HG03025 (cell line): Measurements from ENCODE around the gene NDUFB7.
"Not testable (repeated sequence)": the region's sequence is repeated elsewhere in the genome, so short reads cannot be mapped to it uniquely, and the experiment has no call there.

Experiments used
- ATAC-seq: cut with Tn5 transposase; IDR thresholded peaks from one replicate; pipeline ENCODE4 v1.9.1; 2021; ENCODE audit warnings: mild to moderate bottlenecking, moderate library complexity; ENCODE audit not compliant: unreplicated experiment, low FRiP score

Gene NDUFB7

DNA sequence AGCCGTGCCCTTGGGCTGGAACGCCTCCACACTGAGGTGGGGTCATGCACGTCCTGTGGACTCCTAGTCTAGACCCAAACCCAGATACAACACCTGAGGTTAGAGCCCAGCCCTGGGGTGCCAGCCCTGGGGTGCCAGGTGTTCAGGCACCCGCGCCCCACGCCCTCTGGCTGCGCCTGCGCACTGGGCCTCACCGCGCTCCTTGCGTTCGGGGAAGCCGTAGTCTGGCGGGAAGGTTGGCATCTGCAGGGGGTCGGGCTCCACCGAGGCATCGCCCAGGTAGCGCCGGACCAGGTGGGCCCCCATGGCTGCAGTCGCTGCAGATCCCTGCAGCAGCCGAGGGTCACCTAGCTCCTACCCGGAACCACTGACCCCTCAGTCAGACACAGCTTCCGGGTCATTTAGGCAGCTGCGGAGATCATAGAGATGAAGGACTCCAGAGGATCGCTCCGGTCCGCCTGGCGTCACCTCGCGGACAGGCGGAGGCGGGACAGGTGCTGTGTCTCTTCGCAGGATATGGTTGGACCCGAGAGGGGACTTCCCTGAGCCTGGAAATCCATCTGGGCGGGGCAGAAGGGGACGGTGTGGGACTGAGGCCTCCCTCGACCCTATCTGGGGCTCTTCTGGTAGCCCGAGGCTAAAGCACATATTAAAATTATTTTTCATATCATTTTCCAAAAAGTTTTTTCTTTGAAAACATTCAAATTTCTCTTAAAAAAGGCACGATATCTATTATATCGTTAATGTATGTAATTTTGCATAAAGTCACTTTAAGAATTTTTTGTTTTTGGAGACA is at the start of gene NDUFB7:
Gene NDUFB7 (minus strand): TSS at position 372 of the 796 bp plus-strand sequence. CDS start 66 bp downstream, at position 306.
- ATAC-seq = peak; percentile 82

DNA sequence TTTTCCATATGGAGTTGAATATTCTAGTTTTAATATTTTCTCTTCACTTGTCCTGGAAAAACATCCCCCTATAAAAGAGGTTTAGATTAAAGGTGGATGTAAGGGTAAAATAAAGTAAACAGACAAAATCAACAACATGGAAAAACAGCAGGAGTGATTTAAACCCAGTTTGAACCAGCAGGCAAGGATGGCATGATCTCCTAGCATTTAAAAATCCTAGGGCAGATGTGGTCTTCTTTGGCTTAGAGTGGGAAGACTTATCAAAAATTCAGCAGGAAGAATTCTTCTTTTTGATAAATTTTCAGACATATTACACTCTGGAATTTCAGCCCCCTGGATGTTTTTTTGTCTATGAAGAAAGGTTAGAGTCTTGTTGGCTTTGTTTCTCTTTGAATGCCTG is 47.5 kb upstream of the NDUFB7 start:
- ATAC-seq = no peak

DNA sequence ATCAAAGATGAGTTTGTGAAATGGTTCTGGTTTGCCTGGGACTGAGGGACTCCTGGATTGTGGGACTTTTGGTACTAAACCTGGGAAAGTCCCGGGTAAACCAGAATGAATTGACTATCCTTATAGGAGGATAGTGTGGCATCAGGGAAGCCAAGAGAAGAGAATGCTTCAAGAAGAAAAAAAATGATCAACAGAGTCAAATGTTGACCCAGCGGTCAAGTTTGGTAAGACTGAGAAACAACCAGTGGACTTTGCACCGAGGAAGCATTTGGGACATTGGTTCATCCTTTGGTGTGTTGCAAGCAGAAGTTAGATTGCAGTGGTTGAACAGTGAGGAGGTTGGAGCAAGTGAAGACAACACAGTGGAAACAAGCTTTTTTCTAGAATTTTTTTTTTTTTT is 44.5 kb upstream of the NDUFB7 start:
- ATAC-seq = no peak

DNA sequence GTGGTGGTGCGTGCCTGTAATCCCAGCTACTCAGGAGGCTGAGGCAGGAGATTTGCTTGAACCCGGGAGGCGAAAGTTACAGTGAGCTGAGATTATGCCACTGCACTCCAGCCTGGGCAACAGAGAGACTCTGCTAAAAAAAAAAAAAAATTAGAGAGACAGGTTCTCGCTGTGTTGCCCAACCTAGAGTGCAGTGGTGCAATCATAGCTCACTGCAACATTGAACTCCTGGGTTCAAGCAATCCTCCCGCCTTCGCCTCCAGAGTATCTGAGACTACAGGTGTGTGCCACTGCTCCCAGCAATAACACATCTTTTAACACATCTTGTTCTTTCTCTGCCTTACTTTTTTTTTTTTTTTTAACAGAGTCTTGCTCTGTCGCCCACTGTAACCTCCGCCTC is 43.8 kb upstream of the NDUFB7 start:
- no peak for ATAC-seq

DNA sequence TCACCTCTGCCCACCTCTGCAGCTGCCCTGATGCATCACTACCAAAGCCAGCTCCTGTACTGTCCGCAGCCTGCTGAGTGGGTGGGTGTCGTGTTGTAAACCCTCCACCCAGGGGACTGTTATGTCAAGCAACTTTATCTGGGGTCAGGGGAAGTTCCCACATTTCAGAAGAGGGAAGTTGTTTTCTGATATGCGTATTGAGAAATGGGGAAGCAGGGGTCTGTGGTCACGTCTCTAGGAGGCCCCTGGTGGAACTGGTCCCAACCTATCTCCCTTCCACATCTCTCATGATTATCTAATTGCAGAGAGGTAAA is 42.2 kb upstream of the NDUFB7 start:
- ATAC-seq = no peak

DNA sequence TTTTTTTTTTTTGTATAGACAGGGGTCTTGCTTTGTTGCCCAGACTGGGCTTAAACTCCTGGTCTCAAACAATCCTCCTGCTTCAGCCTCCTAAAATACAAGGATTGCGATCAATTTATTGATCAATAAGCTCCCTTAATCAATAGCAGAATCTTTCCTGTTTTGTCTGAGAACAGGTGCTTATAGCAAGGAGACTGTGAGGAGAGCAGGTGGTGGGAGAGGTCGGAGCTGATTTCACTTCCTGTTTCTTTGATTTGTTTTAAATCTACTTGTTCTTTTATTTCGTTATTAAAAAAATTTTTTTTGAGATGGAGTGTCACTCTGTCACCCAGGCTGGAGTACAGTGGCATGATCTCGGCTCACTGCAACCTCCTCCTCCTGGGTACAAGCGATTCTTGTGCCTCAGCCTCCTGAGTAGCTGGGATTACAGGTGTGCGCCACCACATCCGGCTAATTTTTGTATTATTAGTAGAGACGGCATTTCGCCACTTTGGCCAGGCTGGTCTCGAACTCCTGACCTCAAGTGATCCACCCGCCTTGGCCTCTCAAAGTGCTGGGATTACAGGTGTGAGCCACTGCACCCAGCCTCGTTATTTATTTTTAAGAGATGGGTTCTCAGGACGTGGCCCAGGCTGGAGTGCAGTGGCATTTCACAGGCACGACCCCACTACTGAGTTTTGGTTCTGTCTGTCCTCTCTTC is 41.7 kb upstream of the NDUFB7 start:
- ATAC-seq = not testable (repeated sequence)

DNA sequence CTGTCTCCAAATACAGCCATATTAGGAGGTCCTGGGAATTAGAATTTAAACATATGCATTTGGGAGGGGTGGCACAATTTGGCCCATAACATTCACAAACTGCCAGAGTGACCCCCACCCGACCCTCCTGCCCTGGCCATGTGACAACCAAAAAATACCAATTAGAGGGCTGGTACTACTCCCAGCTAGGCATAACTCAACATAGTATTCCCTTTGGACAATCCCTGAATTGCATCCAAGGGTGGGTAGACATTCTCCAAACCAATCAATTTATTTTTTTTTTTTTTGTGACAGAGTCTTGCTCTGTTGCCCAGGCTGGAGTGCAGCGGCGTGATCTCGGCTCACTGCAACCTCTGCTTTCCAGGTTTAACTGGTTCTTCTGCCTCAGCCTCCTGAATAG is 40.8 kb upstream of the NDUFB7 start:
- ATAC-seq = no peak

DNA sequence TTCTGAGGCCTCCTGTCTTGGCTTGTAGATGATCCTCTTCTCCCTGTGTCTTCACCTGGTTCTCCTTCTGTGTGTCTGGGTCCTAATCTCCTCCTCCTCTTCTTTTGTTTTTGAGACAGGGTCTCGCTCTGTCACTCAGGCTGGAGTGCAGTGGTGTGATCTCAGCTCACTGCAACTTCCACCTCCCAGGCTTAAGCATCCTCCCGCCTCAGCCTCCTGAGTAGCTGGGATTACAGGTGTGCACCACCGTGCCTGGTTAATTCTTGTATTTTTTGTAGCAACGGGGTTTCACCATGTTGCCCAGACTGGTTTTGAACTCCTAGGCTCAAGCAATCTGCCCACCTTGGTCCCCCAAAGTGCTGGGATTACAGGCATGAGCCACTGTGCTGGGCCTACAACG is 40.4 kb upstream of the NDUFB7 start:
- ATAC-seq = not testable (repeated sequence)

DNA sequence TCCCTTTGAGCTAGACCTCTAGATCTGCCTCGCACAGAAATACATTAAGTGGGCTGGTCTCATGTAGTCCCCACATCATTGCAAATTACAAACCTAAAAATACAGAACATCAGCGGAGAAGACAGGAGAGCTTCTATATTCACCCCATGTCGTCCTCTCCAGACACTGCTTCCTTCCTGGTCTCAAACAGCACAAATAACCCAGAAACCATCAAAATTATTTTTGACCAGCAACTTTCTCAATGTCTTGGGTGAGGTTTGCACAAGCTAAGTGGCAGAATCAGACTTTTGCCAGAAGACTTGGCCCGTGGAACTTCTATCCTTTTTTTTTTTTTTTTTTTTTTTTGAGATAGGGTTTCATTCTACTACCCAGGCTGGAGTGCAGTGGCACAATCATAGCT is 39.2 kb upstream of the NDUFB7 start:
- ATAC-seq = no peak

DNA sequence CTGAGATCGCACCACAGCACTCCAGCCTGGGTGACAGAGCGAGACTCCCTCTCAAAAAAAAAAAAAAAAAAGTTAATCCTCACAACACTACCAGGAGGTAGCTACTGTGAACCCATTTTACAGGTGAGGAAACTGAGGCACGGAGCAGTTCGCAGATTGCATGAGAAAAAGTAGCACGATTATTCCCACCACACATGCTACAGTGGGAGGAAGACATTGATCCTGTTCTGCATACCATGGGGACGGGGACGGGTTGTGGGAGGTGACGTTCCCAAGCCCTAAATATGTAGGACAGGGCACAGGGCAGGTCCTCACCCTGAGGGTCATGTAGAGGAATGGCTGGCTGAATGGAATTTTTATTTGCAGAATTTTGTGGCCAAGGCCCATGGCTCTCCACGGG is 34.8 kb upstream of the NDUFB7 start:
- ATAC-seq = no peak

DNA sequence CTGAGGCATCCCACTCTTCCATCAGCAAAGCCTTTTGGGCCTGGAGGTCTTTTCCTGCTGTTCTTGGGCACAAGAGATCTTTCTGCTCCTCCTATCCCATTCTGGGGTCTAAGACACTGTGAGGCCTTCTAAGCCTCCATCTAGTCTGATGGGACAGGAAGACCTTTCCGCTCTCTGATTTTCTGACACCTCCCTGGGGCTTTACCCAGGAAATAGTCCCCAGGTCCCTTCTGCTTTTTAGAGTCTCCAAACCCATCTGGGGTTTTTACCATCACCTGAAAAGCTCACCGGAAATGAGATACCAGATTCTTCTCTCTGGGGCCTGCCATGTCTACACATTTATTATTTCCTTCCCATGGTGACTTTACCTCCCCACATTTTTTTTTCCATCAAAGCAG is 32.1 kb upstream of the NDUFB7 start:
- no peak for ATAC-seq

DNA sequence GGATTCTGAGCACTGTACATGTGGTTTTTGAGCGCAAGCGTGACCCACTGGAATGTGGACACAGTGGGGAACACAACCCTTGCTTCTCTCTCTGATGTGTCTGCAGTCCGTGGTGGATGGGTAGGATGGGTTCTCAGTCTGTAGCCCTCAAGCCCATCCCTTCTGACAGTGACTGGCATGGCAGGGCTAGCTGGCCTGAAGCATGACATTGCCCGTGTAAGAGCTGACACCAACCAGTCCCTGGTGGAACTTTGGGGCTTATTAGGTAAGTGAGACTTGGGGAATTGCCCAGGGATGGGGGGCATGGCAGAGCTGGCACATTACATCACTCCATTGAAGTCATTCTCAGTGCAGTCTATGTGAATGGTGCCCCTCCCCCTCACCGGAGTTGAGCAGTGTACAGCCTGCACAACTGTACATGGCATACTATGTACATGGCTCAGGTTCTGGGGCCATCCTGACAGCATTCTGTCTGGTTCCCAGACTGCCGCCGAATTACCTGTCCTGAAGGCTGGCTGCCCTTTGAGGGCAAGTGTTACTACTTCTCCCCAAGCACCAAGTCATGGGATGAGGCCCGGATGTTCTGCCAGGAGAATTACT is 27.8 kb upstream of the NDUFB7 start:
- ATAC-seq = no peak

DNA sequence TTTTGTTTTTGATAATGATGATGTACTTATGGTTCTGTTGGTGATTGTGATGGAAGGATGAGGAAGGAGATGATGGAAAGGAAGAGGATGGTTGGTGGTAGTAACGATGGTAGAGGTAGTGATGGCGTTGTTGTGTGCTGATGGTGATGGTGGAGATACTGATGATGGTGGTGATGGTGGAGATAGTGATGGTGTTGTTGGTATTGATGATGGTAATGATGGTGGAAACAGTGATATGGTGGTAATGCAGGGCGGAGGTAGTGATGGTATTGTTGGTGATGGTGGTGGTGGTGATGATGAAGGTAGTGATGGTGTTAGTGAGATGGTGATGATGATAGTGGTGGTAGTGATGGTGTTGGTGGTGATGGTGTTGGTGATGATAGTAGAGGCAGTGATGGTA is 23.7 kb upstream of the NDUFB7 start:
- no peak for ATAC-seq

DNA sequence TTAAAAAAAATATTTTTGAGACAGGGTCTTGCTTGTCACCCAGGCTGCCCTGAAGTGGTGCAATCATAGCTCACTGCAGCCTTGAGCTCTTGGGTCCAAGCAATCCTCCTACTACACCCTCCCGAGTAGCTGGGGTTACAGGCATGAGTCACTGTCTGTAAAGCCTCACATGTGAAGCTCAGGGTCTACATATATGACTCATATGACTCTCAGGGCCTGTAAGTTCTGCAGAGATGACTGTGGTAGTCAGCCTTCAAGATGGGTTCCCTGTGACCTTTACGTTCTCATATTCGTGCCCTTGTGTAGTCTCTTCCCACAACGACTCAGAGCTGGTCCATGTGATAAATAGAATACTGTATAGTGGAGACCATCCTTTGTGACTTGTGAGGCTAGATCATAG is 17.6 kb upstream of the NDUFB7 start:
- not testable (repeated sequence) for ATAC-seq

DNA sequence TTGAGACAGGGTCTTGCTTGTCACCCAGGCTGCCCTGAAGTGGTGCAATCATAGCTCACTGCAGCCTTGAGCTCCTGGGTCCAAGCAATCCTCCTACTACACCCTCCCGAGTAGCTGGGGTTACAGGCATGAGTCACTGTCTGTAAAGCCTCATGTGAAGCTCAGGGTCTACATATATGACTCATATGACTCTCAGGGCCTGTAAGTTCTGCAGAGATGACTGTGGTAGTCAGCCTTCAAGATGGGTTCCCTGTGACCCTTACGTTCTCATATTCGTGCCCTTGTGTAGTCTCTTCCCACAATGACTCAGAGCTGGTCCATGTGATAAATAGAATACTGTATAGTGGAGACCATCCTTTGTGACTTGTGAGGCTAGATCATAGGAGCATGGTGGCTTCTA is 13.3 kb upstream of the NDUFB7 start:
- ATAC-seq = not testable (repeated sequence)

DNA sequence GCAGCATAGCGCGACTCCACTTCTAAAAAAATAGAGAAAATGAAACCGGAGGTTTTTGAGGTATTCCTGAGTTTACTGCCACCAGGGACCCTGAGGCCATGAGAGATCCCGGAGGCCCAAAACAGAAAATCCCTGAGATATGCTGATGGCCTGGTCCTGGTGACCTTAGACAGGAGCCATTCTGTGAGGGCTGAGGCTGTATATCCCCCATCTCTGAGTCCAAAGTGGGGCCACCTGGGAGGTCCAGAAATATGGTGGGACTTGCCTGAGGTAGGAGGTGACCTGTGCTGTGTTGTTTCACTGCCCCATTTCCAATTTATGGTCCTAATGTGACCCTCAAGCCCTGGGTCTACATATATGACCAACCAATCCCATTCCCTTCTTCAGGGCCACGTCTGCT is 12.5 kb upstream of the NDUFB7 start:
- not testable (repeated sequence) for ATAC-seq

DNA sequence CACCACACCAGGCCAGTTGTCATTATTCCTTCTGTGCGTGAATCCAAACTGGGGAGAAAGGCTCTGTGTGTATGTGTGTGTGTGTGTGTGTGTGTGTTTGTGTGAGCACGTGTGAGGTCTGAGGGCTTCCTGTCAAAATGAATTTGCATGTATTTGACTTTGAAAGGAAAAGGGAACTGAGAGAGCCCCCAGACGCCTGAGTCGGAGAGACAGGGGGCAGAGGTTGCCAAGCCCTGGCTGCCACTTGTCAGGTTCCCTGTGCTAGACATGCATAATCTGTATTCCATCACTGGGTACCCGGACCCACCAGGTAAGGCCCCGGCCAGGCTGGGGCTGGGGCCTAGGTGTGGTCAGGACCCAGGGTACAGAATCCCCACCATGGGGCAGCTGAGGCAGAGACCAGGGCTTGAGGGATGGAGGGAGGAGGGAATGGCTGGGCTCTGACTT is 11.1 kb upstream of the NDUFB7 start, which contains the start of gene CLEC17A:
Gene CLEC17A (plus strand): TSS at position 191 of the 447 bp plus-strand sequence. CDS start 77 bp downstream, at position 268.
- ATAC-seq = no peak

DNA sequence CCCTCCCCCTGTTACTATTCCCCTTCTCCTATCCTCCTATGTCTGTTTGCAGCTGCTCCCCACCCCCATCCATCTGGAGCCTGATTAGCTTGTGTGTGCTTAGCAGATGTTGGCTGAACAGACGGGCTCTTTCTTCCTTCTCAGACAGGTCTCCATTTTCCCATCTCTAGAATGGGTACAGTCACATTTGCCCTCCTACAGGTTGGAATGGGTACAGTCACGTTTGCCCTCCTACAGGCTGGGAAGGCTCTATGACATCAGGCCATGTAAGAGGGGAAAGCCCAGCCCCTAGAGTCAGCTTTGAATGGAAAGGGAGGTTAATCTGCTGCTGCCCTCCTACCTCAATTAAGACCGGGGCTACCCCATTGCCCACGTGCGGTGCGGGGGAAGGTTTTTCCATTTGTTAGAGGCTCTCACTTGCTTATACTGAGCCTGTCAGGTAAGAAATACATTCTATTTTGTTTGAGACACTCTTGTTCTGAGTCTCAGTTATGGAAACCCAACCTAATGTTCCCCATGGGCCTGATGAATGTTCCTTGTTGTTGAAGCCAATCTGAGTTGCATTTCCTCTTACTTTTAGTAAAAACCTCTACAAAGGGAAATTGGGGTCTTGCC is 8.9 kb upstream of the NDUFB7 start:
- ATAC-seq = no peak

DNA sequence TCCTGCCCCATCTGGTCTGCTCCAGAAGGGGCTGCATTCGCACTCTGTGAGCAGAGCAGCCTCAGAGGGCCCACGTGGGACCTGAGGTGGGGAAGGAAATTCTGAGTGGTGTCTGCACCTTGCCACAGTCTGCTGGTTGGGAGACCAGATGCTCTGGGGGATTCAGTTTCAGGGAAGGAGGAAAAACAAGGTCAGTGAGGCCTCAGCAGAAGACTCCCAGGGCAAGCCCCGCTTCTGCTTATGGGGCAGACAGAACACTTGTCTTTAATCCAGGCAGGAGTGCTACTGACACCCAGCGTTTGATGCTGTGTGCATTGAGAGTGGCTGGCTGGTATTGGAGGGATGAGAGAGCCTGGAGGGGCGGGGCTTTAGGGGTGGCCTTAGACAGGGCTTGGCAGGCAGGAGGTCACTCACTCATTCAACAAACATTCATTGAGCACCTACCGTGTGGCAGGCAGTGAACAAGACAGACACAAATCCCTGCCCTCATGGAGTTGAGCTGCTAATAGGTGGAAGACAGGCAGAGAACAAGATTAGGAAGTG is 6.1 kb upstream of the NDUFB7 start:
- ATAC-seq = no peak

DNA sequence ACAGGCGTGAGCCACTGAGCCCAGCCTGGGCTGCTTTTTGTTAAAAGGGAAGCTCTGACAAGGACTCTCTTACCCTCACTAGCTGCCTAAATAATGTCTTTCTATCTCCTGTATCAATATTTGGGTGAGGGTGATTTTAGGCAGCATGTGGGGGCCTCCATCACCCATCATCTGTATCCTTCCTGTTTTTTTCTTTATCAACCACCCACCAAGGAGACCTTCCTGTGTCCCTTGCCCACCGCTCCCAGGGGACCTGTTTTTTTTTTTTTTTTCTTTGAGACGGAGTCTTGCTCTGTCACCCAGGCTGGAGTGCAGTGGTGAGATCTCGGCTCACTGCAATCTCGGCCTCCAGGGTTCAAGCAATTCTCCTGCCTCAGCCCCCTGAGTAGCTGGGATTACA is 5.4 kb upstream of the NDUFB7 start:
- ATAC-seq = no peak

DNA sequence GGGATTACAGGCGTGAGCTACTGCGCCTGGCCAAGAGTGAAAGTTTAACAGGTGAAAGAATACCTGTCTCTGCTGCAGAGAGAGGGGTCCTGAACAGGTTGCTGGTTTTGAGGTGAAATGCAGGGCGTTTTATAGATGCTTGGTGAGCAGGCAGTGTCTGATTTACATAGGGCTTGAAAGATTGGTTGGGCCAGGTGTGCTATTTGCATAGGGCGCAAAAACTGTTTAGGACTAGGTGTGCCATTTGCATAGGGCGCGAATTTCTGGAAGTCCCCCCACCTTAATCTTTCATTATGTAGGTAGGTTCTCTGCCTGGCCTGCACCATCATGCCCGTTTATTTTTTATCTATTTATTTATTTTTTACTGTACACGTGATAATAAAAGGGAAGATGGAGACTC is 4.5 kb upstream of the NDUFB7 start:
- ATAC-seq = no peak
